Measurements from ENCODE around the gene DPPA5.

- TF ChIP-seq POLR2AphosphoS5 (IDR thresholded peaks at IDR 0.05; ENCODE audit: borderline replicate concordance, low read depth, low read length) (no peak), EZH2 (IDR thresholded peaks at IDR 0.05) (no peak), FOXP2 (optimal IDR thresholded peaks at IDR 0.05; ENCODE audit: control extremely low read depth, extremely low read length, insufficient read depth) (no peak)
These were observed 28.5 kb upstream of the DPPA5 start for GRCh38 chr6:73382462-73383113.

Data from SK-N-MC (cell line).